A549 (cell line): Measurements from ENCODE around the gene EFEMP1. TPM values are rescaled to one million over a fixed set of nuclear protein-coding genes. Genes with fewer than 3 reads are reported as not detected.

Source experiments
- ATAC-seq, 2 experiments: fragments of 200-7000 bp in 1 of 2; fragments of >200 bp in 1 of 2; cut with Nextera tagmentation in 1 of 2; cut with Tn5 transposase in 1 of 2; 3 replicates each; pipeline versions ENCODE4 v1.8.0 to v1.9.1; 2018 to 2020; ENCODE audit warnings: mild to moderate bottlenecking in 1 of 2, moderate library complexity in 1 of 2
- CTCF ChIA-PET: fragments of 300-600 bp; sonication (Branson Sonifier 250); formaldehyde crosslinking; extraction: SDS; loops from one replicate; lab custom pipeline; 2021; ENCODE audit warnings: antibody characterized with exemption, inconsistent platforms; lab: Yijun Ruan, JAX
- POLR2A ChIA-PET: fragments of 350-600 bp; formaldehyde crosslinking; extraction: SDS; loops from one replicate; lab custom pipeline; 2021; ENCODE audit warnings: antibody characterized with exemption, inconsistent platforms; lab: Yijun Ruan, JAX
- DNase-seq, 2 experiments: peaks; one replicate each; pipeline versions ENCODE4 v3.0.0 to v3.0.0-alpha.2; 2011 to 2016; ENCODE audit warnings: low read depth in 1 of 2, low spot score in 1 of 2
- FAIRE-seq: peaks from 2 replicates; lab custom pipeline; 2011; peaks lifted over from hg19 to GRCh38; lab: Jason Lieb, UNC
- H3K27ac ChIP-seq, 2 experiments: fragments of >200 bp; sonication (Bioruptor Twin); formaldehyde crosslinking; 3 replicates each; pipeline ENCODE4 v1.5.1; 2016 to 2017
- H3K4me1 ChIP-seq: fragments of >200 bp; sonication (Bioruptor Twin); formaldehyde crosslinking; 3 replicates; pipeline ENCODE4 v1.6.1; 2016
- H3K4me2 ChIP-seq: fragments of >200 bp; sonication (Bioruptor Twin); formaldehyde crosslinking; 3 replicates; pipeline ENCODE4 v1.6.1; 2016
- H3K4me3 ChIP-seq: fragments of >200 bp; sonication (Bioruptor Twin); formaldehyde crosslinking; 3 replicates; pipeline ENCODE4 v1.5.1; 2016
- H3K9me3 ChIP-seq: fragments of >200 bp; sonication (Bioruptor Twin); formaldehyde crosslinking; 3 replicates; pipeline ENCODE4 v1.6.1; 2016
- CBX2 ChIP-seq: fragments of 200-600 bp; sonication (generic); IDR thresholded peaks from 2 replicates; pipeline ENCODE4 v1.6.1; 2016; ENCODE audit warnings: low read depth, mild to moderate bottlenecking, borderline replicate concordance
- CBX8 ChIP-seq: fragments of 200-600 bp; sonication (generic); IDR thresholded peaks from 2 replicates; pipeline ENCODE4 v1.6.1; 2016
- CHD2 ChIP-seq: fragments of 150-350 bp; IDR thresholded peaks from 2 replicates; pipeline ENCODE4 v1.6.1; 2014; ENCODE audit warnings: low read length; ENCODE audit not compliant: partially characterized antibody
- EP300 ChIP-seq, 2 experiments: fragments of >200 bp; sonication (Bioruptor Twin); formaldehyde crosslinking; IDR thresholded peaks; 2 replicates in 1 of 2; 3 replicates in 1 of 2; pipeline ENCODE4 v1.6.1; 2016 to 2017
- ESRRA ChIP-seq: fragments of 150-350 bp; IDR thresholded peaks from 2 replicates; pipeline ENCODE4 v1.6.1; 2014; ENCODE audit warnings: mild to moderate bottlenecking, low read length, borderline replicate concordance
- FOSL2 ChIP-seq, 2 experiments: fragments of 450-650 bp in 1 of 2; fragments of >200 bp in 1 of 2; sonication (Bioruptor Twin) in 1 of 2; formaldehyde crosslinking; IDR thresholded peaks; 2 replicates each; pipeline versions ENCODE4 v1.5.0 to v1.6.1; 2016 to 2020; ENCODE audit warnings: mild to moderate bottlenecking in 1 of 2, moderate library complexity in 1 of 2
- GATA3 ChIP-seq: IDR thresholded peaks from 2 replicates; pipeline ENCODE4 v1.6.1; 2012; ENCODE audit warnings: borderline replicate concordance
- HDAC2 ChIP-seq: fragments of 200-600 bp; sonication (generic); IDR thresholded peaks from 2 replicates; pipeline ENCODE4 v1.6.1; 2016
- HEYL ChIP-seq: fragments of 250-450 bp; sonication (Bioruptor Pico); IDR thresholded peaks from 2 replicates; pipeline ENCODE4 v1.8.0; 2021; ENCODE audit warnings: mild to moderate bottlenecking, moderate library complexity
- HOXB5 ChIP-seq: fragments of 250-450 bp; sonication (Bioruptor Pico); IDR thresholded peaks from 2 replicates; pipeline ENCODE4 v1.5.0; 2020; ENCODE audit warnings: mild to moderate bottlenecking, moderate library complexity
- KDM1A ChIP-seq: fragments of 200-600 bp; sonication (generic); IDR thresholded peaks from 2 replicates; pipeline ENCODE4 v1.6.1; 2016; ENCODE audit warnings: low read depth, mild to moderate bottlenecking
- MYC ChIP-seq: IDR thresholded peaks from 2 replicates; pipeline ENCODE4 v1.6.1; 2012; ENCODE audit warnings: mild to moderate bottlenecking, inconsistent platforms, low read length, improper control_type of control experiment, borderline replicate concordance
- NFE2L2 ChIP-seq: fragments of 150-350 bp; conservative IDR thresholded peaks from 2 replicates; pipeline ENCODE4 v1.6.1; 2014; ENCODE audit warnings: low read length
- NPAS2 ChIP-seq: fragments of 250-450 bp; sonication (Bioruptor Pico); IDR thresholded peaks from 2 replicates; pipeline ENCODE4 v1.8.0; 2022; ENCODE audit warnings: mild to moderate bottlenecking, moderate library complexity, borderline replicate concordance
- NR3C1 ChIP-seq: fragments of >200 bp; sonication (Bioruptor Twin); formaldehyde crosslinking; IDR thresholded peaks from 3 replicates; pipeline ENCODE4 v1.6.1; 2017
- PHF8 ChIP-seq: fragments of 200-600 bp; sonication (generic); IDR thresholded peaks from 2 replicates; pipeline ENCODE4 v1.6.1; 2016; ENCODE audit warnings: low read depth, mild to moderate bottlenecking, antibody characterized with exemption, moderate library complexity, borderline replicate concordance
- RAD21 ChIP-seq, 2 experiments: fragments of >200 bp in 1 of 2; sonication (Bioruptor Twin) in 1 of 2; formaldehyde crosslinking in 1 of 2; IDR thresholded peaks in 1 of 2; conservative IDR thresholded peaks in 1 of 2; 2 replicates in 1 of 2; 3 replicates in 1 of 2; pipeline ENCODE4 v1.6.1; 2012 to 2018; ENCODE audit warnings: inconsistent platforms in 1 of 2
- RCOR1 ChIP-seq: fragments of 150-350 bp; IDR thresholded peaks from 2 replicates; pipeline ENCODE4 v1.6.1; 2014; ENCODE audit warnings: antibody characterized with exemption, low read length, low read depth
- RFX5 ChIP-seq: fragments of 450-650 bp; IDR thresholded peaks from 2 replicates; pipeline ENCODE4 v1.7.1; 2014; ENCODE audit warnings: antibody characterized with exemption, mild to moderate bottlenecking, moderate library complexity
- RNF2 ChIP-seq: fragments of 200-600 bp; sonication (generic); IDR thresholded peaks from 2 replicates; pipeline ENCODE4 v1.6.1; 2016; ENCODE audit warnings: low read depth, mild to moderate bottlenecking, antibody characterized with exemption, moderate library complexity, borderline replicate concordance
- SREBF2 ChIP-seq: fragments of 450-650 bp; IDR thresholded peaks from 2 replicates; pipeline ENCODE4 v1.6.1; 2014; ENCODE audit warnings: mild to moderate bottlenecking, moderate library complexity
- TP53 ChIP-seq: fragments of 250-450 bp; sonication (Bioruptor Pico); IDR thresholded peaks from 2 replicates; pipeline ENCODE4 v1.5.0; 2021; ENCODE audit warnings: mild to moderate bottlenecking, moderate library complexity
- ZC3H11A ChIP-seq: fragments of 450-650 bp; IDR thresholded peaks from 2 replicates; pipeline ENCODE4 v1.6.1; 2014; ENCODE audit warnings: antibody characterized with exemption, mild to moderate bottlenecking
- WGBS: methylation state at CpG from one replicate; pipeline ENCODE4 v1.1.6; 2017; ENCODE audit errors: missing lambda C conversion rate; 5-methylcytosine and 5-hydroxymethylcytosine counted together
- polyA plus RNA-seq, 4 experiments: library from polyadenylated mRNA; depleted of rRNA in 3 of 4; stranded (reverse); fragments of >200 nt; fragmentation: RNase III in 1 of 4; extraction: RNeasy Plus Mini Kit Qiagen cat#74134 plus additional on column Dnase treatment in 1 of 4; gene quantifications; 2 replicates in 3 of 4; 3 replicates in 1 of 4; pipeline ENCODE4 v1.2.3, GENCODE V29; 2011 to 2017
- TF ChIP-seq, protein P1 (sequence below): IDR thresholded peaks from 2 replicates; pipeline ENCODE4 v1.6.1; 2012
- TF ChIP-seq, protein P2 (sequence below): fragments of 250-450 bp; sonication (Bioruptor Pico); IDR thresholded peaks from 2 replicates; pipeline ENCODE4 v1.5.0; 2021; ENCODE audit warnings: mild to moderate bottlenecking, moderate library complexity, borderline replicate concordance
- TF ChIP-seq, protein P3 (sequence below): fragments of >200 bp; sonication (Bioruptor Twin); formaldehyde crosslinking; IDR thresholded peaks from 3 replicates; pipeline ENCODE4 v1.5.1; 2016
- TF ChIP-seq, protein P4 (sequence below): fragments of >200 bp; sonication (Bioruptor Twin); formaldehyde crosslinking; IDR thresholded peaks from 3 replicates; pipeline ENCODE4 v1.6.1; 2016

Gene EFEMP1
- polyA plus RNA-seq, 2 of the 4 experiments (the other 2 are of a cell fraction), result 48.5 to 59.2 TPM

DNA sequence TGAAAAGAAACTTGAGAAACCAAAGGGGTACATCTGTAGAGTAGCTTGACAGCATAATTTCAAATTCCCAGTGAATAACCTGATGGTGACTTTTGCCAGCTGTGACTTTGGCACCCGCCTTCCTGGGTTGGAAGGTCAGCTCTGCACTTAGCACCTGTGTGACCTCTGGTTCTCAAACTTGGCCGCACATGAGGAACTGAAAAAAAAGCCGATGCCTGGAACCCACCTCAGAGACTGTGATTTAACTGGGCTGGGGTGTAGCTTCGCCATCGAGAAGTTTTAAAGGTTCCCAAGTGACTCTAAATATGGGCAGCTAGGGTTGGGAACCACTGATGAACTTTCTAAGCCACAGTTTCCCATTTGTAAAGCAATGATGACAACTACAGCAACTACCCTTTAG lies 6.5 kb downstream of the EFEMP1 start:
- H3K4me2 ChIP-seq, result no peak overlapping the region
- no peak overlapping the region for H3K4me3 ChIP-seq
- POLR2A ChIA-PET, result no interaction called here
- no peak overlapping the region for H3K27ac ChIP-seq
- H3K9me3 ChIP-seq, result no peaks in the 10 kb centered on the region
- 93% methylated on average over 5 of the region's 5 CpGs for WGBS
- DNase-seq (no peak), ATAC-seq (no peak), FAIRE-seq (no peak)
- TF ChIP-seq HOXB5 (CRISPR knock-in tag) (no peak), RCOR1 (no peak), HDAC2 (no peak), KDM1A (no peak), TP53 (CRISPR knock-in tag) (no peak), FOSL2 (IDR thresholded peaks at IDR 0.05) (no peak), FOSL2 (CRISPR knock-in tag; IDR thresholded peaks at IDR 0.05) (no peak), EP300 (IDR thresholded peaks at IDR 0.05) (no peak), PHF8 (no peak), GATA3 (no peak)
- CTCF ChIA-PET, result interaction anchor here (0.6 to 2.4 kb wide), 8 partner anchors 9 to 146 kb away, joined by 3 to 15 read pairs (median 4); no protein-coding TSS in a partner anchor
- no peaks in the 10 kb centered on the region for H3K4me1 ChIP-seq

DNA sequence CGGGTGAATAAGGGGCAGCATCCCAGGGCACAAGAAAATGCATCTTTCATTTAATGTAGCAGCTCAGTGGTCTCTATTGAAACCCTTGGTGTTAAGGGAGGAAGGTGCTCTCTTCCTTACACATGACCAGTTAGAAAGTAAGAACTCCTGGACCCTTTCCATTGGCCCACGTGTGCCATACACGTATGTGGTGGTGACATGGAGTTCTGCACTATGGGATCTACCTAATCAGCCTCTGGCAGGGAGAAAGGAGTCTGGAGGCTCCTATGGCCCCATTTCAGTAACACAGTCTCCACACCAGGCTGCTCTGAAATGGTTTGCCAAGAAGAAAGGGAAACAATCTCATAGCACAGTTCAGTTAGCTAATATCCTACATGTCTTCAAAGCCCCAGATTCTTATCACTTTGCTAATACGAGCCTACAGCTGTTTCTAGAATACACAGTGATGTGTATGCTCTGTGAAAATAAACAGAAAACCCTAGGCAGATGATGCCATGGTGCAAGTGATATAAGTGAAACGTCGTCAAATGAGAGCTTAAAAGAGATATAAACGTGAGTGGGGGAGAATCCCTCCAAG lies 7.0 kb downstream of the EFEMP1 start:
- no peak for ATAC-seq
- FAIRE-seq, result no peak
- POLR2A ChIA-PET, result no interaction called here
- 86% methylated on average over 7 of the region's 7 CpGs for WGBS
- Histone ChIP-seq H3K4me2 (no peak overlapping the region), H3K4me3 (no peak overlapping the region), H3K4me1 (no peaks in the 10 kb centered on the region), H3K9me3 (no peaks in the 10 kb centered on the region), H3K27ac (no peak overlapping the region)
- DNase-seq, result no peak
- CTCF ChIA-PET, result interaction anchor here (1.0 to 2.4 kb wide), 7 partner anchors 8 to 145 kb away, joined by 3 to 15 read pairs (median 4); no protein-coding TSS in a partner anchor
- no peak for TF ChIP-seq NFE2L2
- TF ChIP-seq SREBF2, result no peak
- no peak for TF ChIP-seq PHF8
- TF ChIP-seq ESRRA, result no peak
- TF ChIP-seq, protein P1, sequence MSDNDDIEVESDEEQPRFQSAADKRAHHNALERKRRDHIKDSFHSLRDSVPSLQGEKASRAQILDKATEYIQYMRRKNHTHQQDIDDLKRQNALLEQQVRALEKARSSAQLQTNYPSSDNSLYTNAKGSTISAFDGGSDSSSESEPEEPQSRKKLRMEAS, result no peak
- TF ChIP-seq NR3C1, result no peak
- no peak for TF ChIP-seq NPAS2 (CRISPR knock-in tag)
- TF ChIP-seq, protein P2, sequence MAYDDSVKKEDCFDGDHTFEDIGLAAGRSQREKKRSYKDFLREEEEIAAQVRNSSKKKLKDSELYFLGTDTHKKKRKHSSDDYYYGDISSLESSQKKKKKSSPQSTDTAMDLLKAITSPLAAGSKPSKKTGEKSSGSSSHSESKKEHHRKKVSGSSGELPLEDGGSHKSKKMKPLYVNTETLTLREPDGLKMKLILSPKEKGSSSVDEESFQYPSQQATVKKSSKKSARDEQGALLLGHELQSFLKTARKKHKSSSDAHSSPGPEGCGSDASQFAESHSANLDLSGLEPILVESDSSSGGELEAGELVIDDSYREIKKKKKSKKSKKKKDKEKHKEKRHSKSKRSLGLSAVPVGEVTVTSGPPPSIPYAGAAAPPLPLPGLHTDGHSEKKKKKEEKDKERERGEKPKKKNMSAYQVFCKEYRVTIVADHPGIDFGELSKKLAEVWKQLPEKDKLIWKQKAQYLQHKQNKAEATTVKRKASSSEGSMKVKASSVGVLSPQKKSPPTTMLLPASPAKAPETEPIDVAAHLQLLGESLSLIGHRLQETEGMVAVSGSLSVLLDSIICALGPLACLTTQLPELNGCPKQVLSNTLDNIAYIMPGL (CRISPR knock-in tag), result no peak
- no peak for TF ChIP-seq RFX5
- TF ChIP-seq RAD21 (conservative IDR thresholded peaks at IDR 0.05 in 1 of 2, IDR thresholded peaks at IDR 0.05 in 1 of 2), result no peak
- no peak for TF ChIP-seq RNF2
- no peak for TF ChIP-seq CHD2
- TF ChIP-seq, protein P3, sequence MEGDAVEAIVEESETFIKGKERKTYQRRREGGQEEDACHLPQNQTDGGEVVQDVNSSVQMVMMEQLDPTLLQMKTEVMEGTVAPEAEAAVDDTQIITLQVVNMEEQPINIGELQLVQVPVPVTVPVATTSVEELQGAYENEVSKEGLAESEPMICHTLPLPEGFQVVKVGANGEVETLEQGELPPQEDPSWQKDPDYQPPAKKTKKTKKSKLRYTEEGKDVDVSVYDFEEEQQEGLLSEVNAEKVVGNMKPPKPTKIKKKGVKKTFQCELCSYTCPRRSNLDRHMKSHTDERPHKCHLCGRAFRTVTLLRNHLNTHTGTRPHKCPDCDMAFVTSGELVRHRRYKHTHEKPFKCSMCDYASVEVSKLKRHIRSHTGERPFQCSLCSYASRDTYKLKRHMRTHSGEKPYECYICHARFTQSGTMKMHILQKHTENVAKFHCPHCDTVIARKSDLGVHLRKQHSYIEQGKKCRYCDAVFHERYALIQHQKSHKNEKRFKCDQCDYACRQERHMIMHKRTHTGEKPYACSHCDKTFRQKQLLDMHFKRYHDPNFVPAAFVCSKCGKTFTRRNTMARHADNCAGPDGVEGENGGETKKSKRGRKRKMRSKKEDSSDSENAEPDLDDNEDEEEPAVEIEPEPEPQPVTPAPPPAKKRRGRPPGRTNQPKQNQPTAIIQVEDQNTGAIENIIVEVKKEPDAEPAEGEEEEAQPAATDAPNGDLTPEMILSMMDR, result no peak
- no peak for TF ChIP-seq CBX2
- TF ChIP-seq CBX8, result no peak
- no peak for TF ChIP-seq HEYL (CRISPR knock-in tag)
- TF ChIP-seq, protein P4, sequence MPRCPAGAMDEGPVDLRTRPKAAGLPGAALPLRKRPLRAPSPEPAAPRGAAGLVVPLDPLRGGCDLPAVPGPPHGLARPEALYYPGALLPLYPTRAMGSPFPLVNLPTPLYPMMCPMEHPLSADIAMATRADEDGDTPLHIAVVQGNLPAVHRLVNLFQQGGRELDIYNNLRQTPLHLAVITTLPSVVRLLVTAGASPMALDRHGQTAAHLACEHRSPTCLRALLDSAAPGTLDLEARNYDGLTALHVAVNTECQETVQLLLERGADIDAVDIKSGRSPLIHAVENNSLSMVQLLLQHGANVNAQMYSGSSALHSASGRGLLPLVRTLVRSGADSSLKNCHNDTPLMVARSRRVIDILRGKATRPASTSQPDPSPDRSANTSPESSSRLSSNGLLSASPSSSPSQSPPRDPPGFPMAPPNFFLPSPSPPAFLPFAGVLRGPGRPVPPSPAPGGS, result no peak
- TF ChIP-seq TP53 (CRISPR knock-in tag), result no peak
- no peak for TF ChIP-seq ZC3H11A
- no peak for TF ChIP-seq MYC
